ENCODE measurements around the gene CZIB. TPM values are rescaled to one million over a fixed set of nuclear protein-coding genes. Genes with fewer than 3 reads are reported as not detected.

The CZIB gene
- 28.0 to 31.6 TPM (median 29.8 TPM) in 5 replicates for total RNA-seq (2022; extraction: Qiagen RNA extraction)

GRCh38 chr1:53220171-53220961 is at the start of gene CZIB:
TSS of gene CZIB (minus strand) at chr1:53220634. CDS start at chr1:53220575, 59 bp downstream.

GRCh38 chr1:53238197-53239155 is 18.0 kb upstream of the CZIB start, which contains the start of gene MAGOH:
TSS of gene MAGOH (minus strand) at chr1:53238518. CDS start at chr1:53238448, 70 bp downstream.

GRCh38 chr1:53196485-53197290 is 23.7 kb downstream of the CZIB start, which contains the start of gene CPT2:
TSS of gene CPT2 (plus strand) at chr1:53196824. CDS start at chr1:53196944, 120 bp downstream.

Other genes with a start within 250 kb of the CZIB start
- 0.02 TPM in 1 of 5 replicates, not detected in the others for gene PODN, start 158.4 kb downstream of the CZIB start, total RNA-seq (2022; extraction: Qiagen RNA extraction)
- 0.03 TPM in 1 of 5 replicates, not detected in the others for gene SLC1A7, start 78.0 kb downstream of the CZIB start, total RNA-seq (2022; extraction: Qiagen RNA extraction)
- gene CPT2, start 23.8 kb downstream of the CZIB start, total RNA-seq (2022; extraction: Qiagen RNA extraction), result 8.1 to 9.8 TPM (median 9.3 TPM) in 5 replicates
- gene MAGOH, start 17.9 kb upstream of the CZIB start, total RNA-seq (2022; extraction: Qiagen RNA extraction), result 60.6 to 80.7 TPM (median 64.0 TPM) in 5 replicates
- 27.4 to 38.4 TPM (median 34.1 TPM) in 5 replicates for gene LRP8, start 107.4 kb upstream of the CZIB start, total RNA-seq (2022; extraction: Qiagen RNA extraction)
- gene DMRTB1, start 238.8 kb upstream of the CZIB start, total RNA-seq (2022; extraction: Qiagen RNA extraction), result not detected in 5 replicates